ENCODE data around the gene FAM9A.
"Not testable (repeated sequence)": the region's sequence is repeated elsewhere in the genome, so short reads cannot be mapped to it uniquely, and the experiment has no call there.

FAM9A gene

DNA sequence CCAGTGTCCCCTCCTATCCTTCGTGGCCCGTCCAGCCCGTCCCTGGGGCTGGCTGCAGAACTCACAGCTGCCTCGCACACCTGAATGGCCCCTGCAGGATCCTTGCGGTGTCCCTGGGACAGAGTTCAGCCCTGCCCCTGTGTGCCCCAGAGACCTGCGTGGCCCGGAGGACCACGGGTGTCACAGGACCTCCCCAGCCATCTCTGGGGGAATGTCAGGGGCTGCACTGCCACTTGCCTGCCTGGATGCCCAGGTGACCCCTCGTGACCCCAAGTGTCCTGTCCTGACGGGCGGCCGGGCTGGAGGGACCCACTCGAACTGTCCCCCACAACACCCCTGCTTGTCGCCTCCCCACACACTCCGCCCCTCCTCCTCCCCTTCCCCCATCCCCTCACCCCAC lies 832 bp downstream of the FAM9A start:
- not testable (repeated sequence) for H3K4me3 ChIP-seq (ENCODE audit: low read depth, low read length); H3K27me3 ChIP-seq (ENCODE audit: control insufficient read depth, insufficient read depth, low read length); H3K9me3 ChIP-seq (ENCODE audit: control insufficient read depth, insufficient read depth, low read length); H3K9ac ChIP-seq (ENCODE audit: low read depth, low read length); H3K36me3 ChIP-seq (ENCODE audit: control insufficient read depth, insufficient read depth, low read length); H3K4me1 ChIP-seq (ENCODE audit: control insufficient read depth, insufficient read depth, low read length)

DNA sequence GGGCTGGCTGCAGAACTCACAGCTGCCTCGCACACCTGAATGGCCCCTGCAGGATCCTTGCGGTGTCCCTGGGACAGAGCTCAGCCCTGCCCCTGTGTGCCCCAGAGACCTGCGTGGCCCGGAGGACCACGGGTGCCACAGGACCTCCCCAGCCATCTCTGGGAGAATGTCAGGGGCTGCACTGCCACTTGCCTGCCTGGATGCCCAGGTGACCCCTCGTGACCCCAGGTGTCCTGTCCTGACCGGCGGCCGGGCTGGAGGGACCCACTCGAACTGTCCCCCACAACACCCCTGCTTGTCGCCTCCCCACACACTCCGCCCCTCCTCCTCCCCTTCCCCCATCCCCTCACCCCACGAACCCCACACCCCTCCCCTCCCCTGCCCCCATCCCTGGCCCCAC lies 1.9 kb downstream of the FAM9A start:
- not testable (repeated sequence) for H3K36me3 ChIP-seq (ENCODE audit: control insufficient read depth, insufficient read depth, low read length); H3K27me3 ChIP-seq (ENCODE audit: control insufficient read depth, insufficient read depth, low read length); H3K9me3 ChIP-seq (ENCODE audit: control insufficient read depth, insufficient read depth, low read length); H3K4me3 ChIP-seq (ENCODE audit: low read depth, low read length); H3K9ac ChIP-seq (ENCODE audit: low read depth, low read length); H3K4me1 ChIP-seq (ENCODE audit: control insufficient read depth, insufficient read depth, low read length)

DNA sequence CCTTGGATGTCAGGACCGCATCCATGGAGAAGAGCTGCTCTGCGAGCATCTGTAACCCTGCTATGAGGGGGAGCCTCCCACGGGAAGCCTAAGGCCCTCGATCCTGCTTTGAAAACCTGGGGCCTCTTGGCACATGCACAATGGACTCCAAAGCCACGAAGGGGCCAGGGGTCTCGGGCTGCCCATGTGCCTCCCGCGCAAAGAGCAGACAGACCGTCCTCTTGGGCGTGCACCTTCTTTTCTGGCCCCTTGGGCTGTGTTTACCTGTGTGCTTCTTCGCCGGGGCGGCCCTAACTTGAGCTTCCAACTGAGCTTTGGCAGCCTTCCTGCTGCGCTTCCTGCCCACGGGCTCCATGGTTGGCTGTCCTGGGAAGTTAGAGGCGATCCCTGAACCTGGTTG lies 2.5 kb downstream of the FAM9A start:
- H3K9me3 ChIP-seq (ENCODE audit: control insufficient read depth, insufficient read depth, low read length); H3K4me3 ChIP-seq (ENCODE audit: low read depth, low read length); H3K27me3 ChIP-seq (ENCODE audit: control insufficient read depth, insufficient read depth, low read length); H3K4me1 ChIP-seq (ENCODE audit: control insufficient read depth, insufficient read depth, low read length); H3K9ac ChIP-seq (ENCODE audit: low read depth, low read length); H3K36me3 ChIP-seq (ENCODE audit: control insufficient read depth, insufficient read depth, low read length): not testable (repeated sequence)

DNA sequence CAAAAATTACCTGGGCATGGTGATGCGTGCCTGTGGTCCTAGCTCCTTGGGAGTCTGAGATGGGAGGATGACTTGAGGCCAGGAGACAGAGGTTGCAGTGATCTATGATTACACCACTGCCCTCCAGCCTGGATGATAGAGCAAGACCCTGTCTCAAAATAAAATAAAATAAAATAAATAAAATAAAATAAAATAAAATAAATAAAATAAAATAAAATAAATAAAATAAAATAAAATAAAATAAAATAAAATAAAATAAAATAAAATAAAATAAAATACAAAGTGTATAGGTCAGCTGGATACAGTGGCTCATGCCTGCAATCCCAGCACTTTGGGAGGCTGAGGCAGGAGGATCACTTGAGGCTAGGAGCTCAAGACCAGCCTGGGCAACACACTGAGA lies 14.1 kb downstream of the FAM9A start:
- H3K4me3 ChIP-seq (ENCODE audit: low read depth, low read length); H3K9me3 ChIP-seq (ENCODE audit: control insufficient read depth, insufficient read depth, low read length); H3K27me3 ChIP-seq (ENCODE audit: control insufficient read depth, insufficient read depth, low read length): not testable (repeated sequence)

DNA sequence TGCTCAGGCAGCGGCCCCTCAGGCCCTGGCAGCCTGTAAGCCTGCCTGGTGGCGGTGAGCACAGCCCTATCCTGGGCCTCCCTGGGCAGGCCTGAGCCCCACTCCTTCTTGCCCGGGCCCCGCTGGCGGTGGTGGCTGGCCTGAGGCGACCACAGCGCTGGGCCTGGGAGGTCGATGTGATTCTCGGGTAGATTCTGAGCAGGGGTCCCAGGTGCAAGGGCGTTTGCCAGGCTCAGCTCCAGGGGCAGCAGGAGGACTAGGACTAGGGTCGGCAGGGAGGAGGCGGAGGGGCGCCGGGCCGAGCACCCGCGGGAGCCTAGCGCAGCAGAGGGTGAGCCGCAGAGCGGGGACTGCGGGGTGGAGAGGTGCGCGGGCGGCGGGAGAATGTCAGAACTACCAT lies 17.0 kb downstream of the FAM9A start:
- Histone ChIP-seq H3K9ac (ENCODE audit: low read depth, low read length) (no peak overlapping the region), H3K4me1 (ENCODE audit: control insufficient read depth, insufficient read depth, low read length) (no peaks in the 10 kb centered on the region), H3K36me3 (ENCODE audit: control insufficient read depth, insufficient read depth, low read length) (no peaks in the 10 kb centered on the region), H3K9me3 (ENCODE audit: control insufficient read depth, insufficient read depth, low read length) (no peaks in the 10 kb centered on the region), H3K4me3 (ENCODE audit: low read depth, low read length) (no peak overlapping the region), H3K27me3 (ENCODE audit: control insufficient read depth, insufficient read depth, low read length) (no peaks in the 10 kb centered on the region)

More for the DNA sequence above, 14.1 kb downstream of the FAM9A start:
- H3K36me3 ChIP-seq (ENCODE audit: control insufficient read depth, insufficient read depth, low read length); H3K9ac ChIP-seq (ENCODE audit: low read depth, low read length); H3K4me1 ChIP-seq (ENCODE audit: control insufficient read depth, insufficient read depth, low read length): not testable (repeated sequence)

DNA sequence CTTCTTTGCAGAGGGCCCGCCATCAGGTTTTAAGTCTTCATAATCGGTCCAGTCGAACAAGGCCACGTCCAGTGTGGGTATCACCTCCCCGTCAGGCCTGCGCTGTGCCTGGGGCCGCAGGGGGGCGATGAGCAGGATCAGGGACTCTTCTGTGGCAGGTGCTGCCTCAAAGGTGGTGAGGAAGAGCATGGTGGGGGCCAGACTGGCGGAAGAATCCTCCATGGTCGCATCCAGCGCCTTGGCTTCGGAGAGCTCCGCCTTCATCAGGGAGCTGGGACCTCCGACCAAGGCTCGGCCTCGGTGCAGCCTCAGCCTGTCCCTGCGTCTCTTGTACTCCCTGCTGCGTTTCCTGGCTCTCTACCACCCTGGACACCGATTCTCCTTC lies 17.5 kb downstream of the FAM9A start:
- Histone ChIP-seq H3K9ac (ENCODE audit: low read depth, low read length) (no peak overlapping the region), H3K36me3 (ENCODE audit: control insufficient read depth, insufficient read depth, low read length) (no peaks in the 10 kb centered on the region), H3K4me3 (ENCODE audit: low read depth, low read length) (no peak overlapping the region), H3K9me3 (ENCODE audit: control insufficient read depth, insufficient read depth, low read length) (no peaks in the 10 kb centered on the region), H3K27me3 (ENCODE audit: control insufficient read depth, insufficient read depth, low read length) (no peaks in the 10 kb centered on the region), H3K4me1 (ENCODE audit: control insufficient read depth, insufficient read depth, low read length) (no peaks in the 10 kb centered on the region)

DNA sequence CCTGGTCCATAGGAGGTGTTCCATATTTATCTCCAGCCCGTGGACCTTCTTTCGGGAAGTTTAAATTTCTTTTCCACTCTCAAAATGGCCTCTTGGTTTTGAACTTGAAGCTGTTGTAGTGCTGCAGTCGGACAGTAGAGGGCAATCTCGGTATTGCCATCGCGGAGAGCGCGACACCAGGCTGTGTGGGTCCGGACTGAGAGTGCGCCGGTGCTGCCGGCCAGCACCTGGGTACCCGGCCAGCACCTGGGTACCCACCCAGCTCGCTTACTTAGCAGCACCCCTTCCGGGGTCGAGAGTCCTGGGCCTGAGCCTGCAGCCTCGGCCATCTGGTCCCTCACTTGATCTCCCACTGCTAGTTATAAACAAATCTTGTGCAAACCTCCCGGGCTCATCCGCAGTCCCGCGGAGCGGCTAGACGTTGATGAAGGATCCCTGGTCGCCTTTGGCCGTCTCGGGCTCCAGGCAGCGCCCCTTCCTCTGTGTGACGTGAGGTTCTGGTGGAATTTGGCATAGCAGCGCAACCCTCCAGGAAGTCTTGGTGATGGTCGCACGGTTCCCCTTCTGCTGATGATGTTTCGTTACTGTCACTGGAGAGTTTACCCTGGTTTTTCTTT lies 18.0 kb downstream of the FAM9A start:
- Histone ChIP-seq H3K27me3 (ENCODE audit: control insufficient read depth, insufficient read depth, low read length) (no peaks in the 10 kb centered on the region), H3K9me3 (ENCODE audit: control insufficient read depth, insufficient read depth, low read length) (no peaks in the 10 kb centered on the region), H3K9ac (ENCODE audit: low read depth, low read length) (no peak overlapping the region), H3K36me3 (ENCODE audit: control insufficient read depth, insufficient read depth, low read length) (no peaks in the 10 kb centered on the region), H3K4me3 (ENCODE audit: low read depth, low read length) (peak overlapping the region; percentile 18), H3K4me1 (ENCODE audit: control insufficient read depth, insufficient read depth, low read length) (no peaks in the 10 kb centered on the region)

DNA sequence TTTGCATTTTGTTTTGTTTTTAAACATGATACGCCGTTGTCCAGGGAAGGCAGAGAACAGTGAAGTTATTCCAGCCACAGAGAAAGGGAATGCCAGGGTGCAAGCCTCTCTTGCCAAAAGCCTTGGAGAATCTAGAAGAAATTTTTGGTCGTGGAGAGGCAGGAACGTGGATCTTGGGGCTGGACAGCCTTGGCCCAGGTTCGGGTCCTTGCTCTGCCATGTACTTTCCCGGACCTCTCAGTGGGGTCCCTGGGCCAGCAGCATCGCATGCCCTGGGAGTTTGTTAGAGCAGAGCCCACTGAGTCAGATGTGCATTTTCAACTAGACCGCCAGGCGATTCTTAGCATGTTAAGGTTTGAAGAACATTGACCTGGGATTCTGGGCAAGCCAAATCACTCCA lies 18.6 kb downstream of the FAM9A start:
- Histone ChIP-seq H3K27me3 (ENCODE audit: control insufficient read depth, insufficient read depth, low read length) (no peaks in the 10 kb centered on the region), H3K4me3 (ENCODE audit: low read depth, low read length) (no peak overlapping the region), H3K4me1 (ENCODE audit: control insufficient read depth, insufficient read depth, low read length) (no peaks in the 10 kb centered on the region), H3K36me3 (ENCODE audit: control insufficient read depth, insufficient read depth, low read length) (no peaks in the 10 kb centered on the region), H3K9ac (ENCODE audit: low read depth, low read length) (no peak overlapping the region), H3K9me3 (ENCODE audit: control insufficient read depth, insufficient read depth, low read length) (no peaks in the 10 kb centered on the region)

DNA sequence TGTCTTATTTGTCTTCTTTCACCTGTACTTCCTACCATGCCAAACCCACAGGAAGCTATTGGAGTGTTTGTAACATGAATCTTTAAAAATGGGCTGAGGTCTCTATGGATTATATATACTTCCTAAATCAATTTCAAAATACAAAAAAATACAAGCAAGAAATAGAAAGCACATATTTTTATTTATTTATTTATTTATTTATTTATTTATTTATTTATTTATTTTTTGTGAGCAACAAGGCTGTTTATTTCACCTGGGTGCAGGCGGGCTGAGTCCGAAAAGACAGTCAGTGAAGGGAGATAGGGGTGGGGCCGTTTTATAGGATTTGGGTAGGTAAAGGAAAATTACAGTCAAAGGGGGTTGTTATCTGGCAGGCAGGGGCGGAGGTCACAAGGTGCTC lies 19.3 kb downstream of the FAM9A start:
- not testable (repeated sequence) for H3K27me3 ChIP-seq (ENCODE audit: control insufficient read depth, insufficient read depth, low read length)

DNA sequence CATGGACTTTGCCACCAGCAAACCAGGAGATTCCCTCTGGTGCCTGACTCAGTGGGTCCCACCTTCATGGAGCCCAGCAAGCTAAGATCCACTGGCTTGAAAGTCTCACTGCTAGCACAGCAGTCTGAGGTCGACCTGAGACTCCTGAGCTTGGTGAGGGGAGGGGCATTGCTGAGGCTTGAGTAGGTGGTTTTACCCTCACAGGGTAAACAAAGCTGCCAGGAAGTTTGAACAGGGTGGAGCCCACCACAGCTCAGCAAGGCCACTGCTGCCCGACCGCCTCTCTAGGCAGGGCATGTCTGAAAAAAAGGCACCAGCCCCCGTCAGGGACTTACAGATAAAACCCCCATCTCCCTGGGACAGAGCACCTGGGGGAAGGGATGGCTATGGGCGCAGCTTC lies 28.1 kb downstream of the FAM9A start:
- Histone ChIP-seq H3K36me3 (ENCODE audit: control insufficient read depth, insufficient read depth, low read length) (no peaks in the 10 kb centered on the region), H3K4me1 (ENCODE audit: control insufficient read depth, insufficient read depth, low read length) (no peaks in the 10 kb centered on the region), H3K9ac (ENCODE audit: low read depth, low read length) (no peak overlapping the region), H3K27me3 (ENCODE audit: control insufficient read depth, insufficient read depth, low read length) (no peaks in the 10 kb centered on the region), H3K4me3 (ENCODE audit: low read depth, low read length) (no peak overlapping the region), H3K9me3 (ENCODE audit: control insufficient read depth, insufficient read depth, low read length) (no peaks in the 10 kb centered on the region)

More for the DNA sequence above, 19.3 kb downstream of the FAM9A start:
- not testable (repeated sequence) for H3K4me3 ChIP-seq (ENCODE audit: low read depth, low read length); H3K9ac ChIP-seq (ENCODE audit: low read depth, low read length); H3K4me1 ChIP-seq (ENCODE audit: control insufficient read depth, insufficient read depth, low read length); H3K36me3 ChIP-seq (ENCODE audit: control insufficient read depth, insufficient read depth, low read length); H3K9me3 ChIP-seq (ENCODE audit: control insufficient read depth, insufficient read depth, low read length)

DNA sequence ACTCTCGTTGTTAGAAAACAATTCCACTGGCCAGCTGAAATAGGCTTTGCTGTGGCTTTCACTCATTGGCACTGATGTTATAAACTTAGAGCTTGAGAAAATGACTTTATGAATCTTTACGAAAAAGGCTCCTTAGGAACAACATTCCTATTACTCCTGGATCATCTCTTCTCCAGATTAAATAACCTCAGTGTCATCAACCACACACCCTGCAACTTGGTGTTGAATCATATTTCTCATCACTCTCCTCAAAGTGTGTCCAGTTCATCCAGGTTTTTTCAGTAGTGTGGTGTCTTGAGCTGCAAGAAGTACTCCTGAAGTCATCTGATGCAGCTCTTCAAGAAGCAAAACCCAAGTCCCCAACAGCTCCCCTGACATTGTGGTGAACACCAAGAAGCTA lies 41.2 kb downstream of the FAM9A start:
- no peak overlapping the region for H3K9ac ChIP-seq (ENCODE audit: low read depth, low read length)
- no peaks in the 10 kb centered on the region for H3K27me3 ChIP-seq (ENCODE audit: control insufficient read depth, insufficient read depth, low read length)
- peaks cover 7% of the 10 kb centered on the region for H3K9me3 ChIP-seq (ENCODE audit: control insufficient read depth, insufficient read depth, low read length)
- no peaks in the 10 kb centered on the region for H3K36me3 ChIP-seq (ENCODE audit: control insufficient read depth, insufficient read depth, low read length)
- H3K4me1 ChIP-seq (ENCODE audit: control insufficient read depth, insufficient read depth, low read length): no peaks in the 10 kb centered on the region
- no peak overlapping the region for H3K4me3 ChIP-seq (ENCODE audit: low read depth, low read length)

DNA sequence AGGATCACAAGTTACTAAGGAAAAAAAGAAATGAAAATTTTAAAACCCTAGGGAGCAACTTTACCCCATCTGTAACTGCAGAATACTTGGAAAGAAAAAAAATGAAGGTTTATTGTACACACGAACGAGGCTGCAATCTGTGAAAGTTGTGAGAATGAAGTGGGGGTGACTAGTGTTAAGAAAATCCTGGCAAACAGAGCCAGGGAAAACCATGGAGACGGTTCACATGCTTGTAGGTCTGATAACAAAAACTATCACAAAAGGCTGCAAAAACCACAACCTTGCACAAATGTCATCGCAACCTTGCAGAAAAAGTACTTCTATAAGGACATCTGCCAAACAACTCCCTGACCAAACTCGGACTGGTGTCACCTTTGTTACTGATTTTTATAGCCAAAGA lies 42.5 kb downstream of the FAM9A start:
- not testable (repeated sequence) for H3K27me3 ChIP-seq (ENCODE audit: control insufficient read depth, insufficient read depth, low read length); H3K9me3 ChIP-seq (ENCODE audit: control insufficient read depth, insufficient read depth, low read length); H3K4me3 ChIP-seq (ENCODE audit: low read depth, low read length); H3K4me1 ChIP-seq (ENCODE audit: control insufficient read depth, insufficient read depth, low read length); H3K36me3 ChIP-seq (ENCODE audit: control insufficient read depth, insufficient read depth, low read length); H3K9ac ChIP-seq (ENCODE audit: low read depth, low read length)

Measured in iPS-15b (cell line).